ENCODE results near the gene SYNRG.
"Not testable (repeated sequence)": the region's sequence is repeated elsewhere in the genome, so short reads cannot be mapped to it uniquely, and the experiment has no call there.

The SYNRG gene

DNA sequence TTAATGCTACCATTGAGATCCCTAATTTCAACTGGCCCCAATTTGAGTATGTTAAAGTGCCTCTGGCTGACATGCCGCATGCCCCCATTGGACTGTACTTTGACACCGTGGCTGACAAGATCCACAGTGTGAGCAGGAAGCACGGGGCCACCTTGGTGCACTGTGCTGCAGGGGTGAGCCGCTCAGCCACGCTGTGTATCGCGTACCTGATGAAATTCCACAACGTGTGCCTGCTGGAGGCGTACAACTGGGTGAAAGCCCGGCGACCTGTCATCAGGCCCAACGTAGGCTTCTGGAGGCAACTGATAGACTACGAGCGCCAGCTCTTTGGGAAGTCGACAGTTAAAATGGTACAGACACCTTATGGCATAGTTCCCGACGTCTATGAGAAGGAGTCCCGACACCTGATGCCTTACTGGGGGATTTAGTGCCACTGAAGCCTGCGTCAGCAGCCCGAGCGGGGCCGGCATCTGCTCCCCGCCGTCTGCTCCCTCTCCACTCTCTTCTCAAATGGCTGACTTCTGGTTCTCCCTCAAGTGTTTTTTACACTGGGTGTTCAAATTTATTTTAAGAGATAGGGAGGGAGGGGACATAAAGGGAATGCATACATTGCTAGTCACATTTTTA, 96.7 kb downstream of the SYNRG start:
- H3K9ac ChIP-seq (ENCODE audit: low read length): no peak overlapping the region
- DNase-seq: no peak
- WGBS (ENCODE audit: extremely low coverage, insufficient coverage, insufficient read length): no CpG with 5 or more reads among the region's 24 CpGs
- peaks cover 21 to 31% of the 10 kb centered on the region in 2 experiments for H3K36me3 ChIP-seq (ENCODE audit: control insufficient read depth in 1 of 2, insufficient read depth in 2 of 2, low read length in 2 of 2)
- H2BK120ac ChIP-seq (ENCODE audit: insufficient read depth, low read length, poor library complexity): no peak overlapping the region
- H4K91ac ChIP-seq (ENCODE audit: low read depth, low read length): no peak overlapping the region
- no peak overlapping the region for H3K4me2 ChIP-seq (ENCODE audit: low read length)
- H2AK5ac ChIP-seq (ENCODE audit: low read length): no peak overlapping the region
- H2BK12ac ChIP-seq (ENCODE audit: low read length): no peak overlapping the region
- no peak overlapping the region for H2AFZ ChIP-seq (ENCODE audit: insufficient read depth, low read length, poor library complexity)
- H3K4ac ChIP-seq (ENCODE audit: low read depth, low read length): no peak overlapping the region
- H3K27me3 ChIP-seq (ENCODE audit: insufficient read depth, low read length): no peaks in the 10 kb centered on the region
- no peak overlapping the region for H3K4me3 ChIP-seq (ENCODE audit: low read depth, low read length)
- H4K12ac ChIP-seq (ENCODE audit: low read depth, low read length): no peak overlapping the region
- no peak overlapping the region for H2BK5ac ChIP-seq (ENCODE audit: low read depth, low read length, poor library complexity)
- no peak overlapping the region for H3K27ac ChIP-seq (ENCODE audit: low read depth, low read length)
- H3K23ac ChIP-seq (ENCODE audit: low read length): no peak overlapping the region
- no peak overlapping the region for H4K8ac ChIP-seq (ENCODE audit: low read depth, low read length)
- no peak overlapping the region for H3K18ac ChIP-seq (ENCODE audit: low read length)
- H3K79me1 ChIP-seq (ENCODE audit: low read length): no peaks in the 10 kb centered on the region
- H3K79me2 ChIP-seq (ENCODE audit: control insufficient read depth, insufficient read depth, low read length, poor library complexity): peaks cover 3% of the 10 kb centered on the region
- no peak overlapping the region for H3K14ac ChIP-seq (ENCODE audit: low read length)
- peaks cover 3% of the 10 kb centered on the region for H3K9me3 ChIP-seq (ENCODE audit: insufficient read depth, low read depth, low read length)
- no peaks in the 10 kb centered on the region for H3K4me1 ChIP-seq (ENCODE audit: control insufficient read depth in 1 of 2, insufficient read depth in 2 of 2, low read length in 2 of 2)

DNA sequence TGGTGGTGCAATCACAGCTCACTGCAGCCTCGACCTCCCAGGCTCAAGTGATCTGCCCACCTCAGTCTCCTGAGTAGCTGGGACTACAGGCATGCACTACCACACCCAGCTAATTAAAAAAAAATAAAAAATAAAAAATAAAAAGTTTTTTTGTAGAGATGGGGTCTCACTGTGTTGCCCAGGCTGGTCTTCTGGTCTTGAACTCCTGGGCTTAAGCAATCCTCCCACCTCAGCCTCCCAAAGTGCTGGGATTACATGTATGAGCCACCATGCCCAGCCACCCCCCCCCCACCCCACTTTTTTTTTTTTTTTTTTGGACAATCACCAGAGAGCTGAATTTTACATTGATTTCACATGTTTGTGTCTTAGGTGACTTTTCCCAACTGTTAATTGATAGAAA, 97.6 kb downstream of the SYNRG start:
- peaks cover 21 to 33% of the 10 kb centered on the region in 2 experiments for H3K36me3 ChIP-seq (ENCODE audit: control insufficient read depth in 1 of 2, insufficient read depth in 2 of 2, low read length in 2 of 2)
- not testable (repeated sequence) for H2AK5ac ChIP-seq (ENCODE audit: low read length); H2BK5ac ChIP-seq (ENCODE audit: low read depth, low read length, poor library complexity); H3K27me3 ChIP-seq (ENCODE audit: insufficient read depth, low read length); H3K14ac ChIP-seq (ENCODE audit: low read length); H2BK120ac ChIP-seq (ENCODE audit: insufficient read depth, low read length, poor library complexity); H3K27ac ChIP-seq (ENCODE audit: low read depth, low read length); H3K4me1 ChIP-seq (ENCODE audit: control insufficient read depth in 1 of 2, insufficient read depth in 2 of 2, low read length in 2 of 2); H3K4me2 ChIP-seq (ENCODE audit: low read length); H3K9me3 ChIP-seq (ENCODE audit: insufficient read depth, low read depth, low read length); H3K23ac ChIP-seq (ENCODE audit: low read length); H4K8ac ChIP-seq (ENCODE audit: low read depth, low read length); H3K4ac ChIP-seq (ENCODE audit: low read depth, low read length); H4K91ac ChIP-seq (ENCODE audit: low read depth, low read length); H3K79me1 ChIP-seq (ENCODE audit: low read length); H2BK12ac ChIP-seq (ENCODE audit: low read length); H3K79me2 ChIP-seq (ENCODE audit: control insufficient read depth, insufficient read depth, low read length, poor library complexity); H4K12ac ChIP-seq (ENCODE audit: low read depth, low read length); H2AFZ ChIP-seq (ENCODE audit: insufficient read depth, low read length, poor library complexity); H3K18ac ChIP-seq (ENCODE audit: low read length); DNase-seq; H3K9ac ChIP-seq (ENCODE audit: low read length); H3K4me3 ChIP-seq (ENCODE audit: low read depth, low read length)
- no CpG with 5 or more reads among the region's 1 CpG for WGBS (ENCODE audit: extremely low coverage, insufficient coverage, insufficient read length)

DNA sequence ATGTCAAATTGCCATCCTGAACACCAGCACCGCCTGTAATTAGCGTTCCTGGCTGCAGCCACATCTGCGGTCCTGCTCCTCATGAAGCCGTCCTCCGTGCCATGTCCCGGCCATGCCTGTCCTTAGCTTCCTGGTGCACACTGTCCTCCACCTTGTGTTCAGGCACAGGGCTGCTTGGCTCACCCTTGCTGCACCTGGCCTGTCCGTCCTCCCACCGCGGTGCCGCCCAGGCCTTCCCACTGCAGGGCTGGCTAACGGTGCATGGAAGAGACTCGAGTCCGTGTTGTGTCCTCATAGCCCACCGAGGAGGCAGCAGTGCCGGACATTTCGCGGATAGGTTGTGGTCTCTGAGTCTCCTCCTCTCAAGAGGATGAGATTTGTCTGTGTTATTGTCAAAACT, 99.2 kb downstream of the SYNRG start:
- Histone ChIP-seq H3K14ac (ENCODE audit: low read length) (no peak overlapping the region), H3K79me1 (ENCODE audit: low read length) (no peaks in the 10 kb centered on the region), H3K4me2 (ENCODE audit: low read length) (no peak overlapping the region), H2BK12ac (ENCODE audit: low read length) (no peak overlapping the region), H3K9me3 (ENCODE audit: insufficient read depth, low read depth, low read length) (peaks cover 3% of the 10 kb centered on the region), H3K36me3 (ENCODE audit: control insufficient read depth in 1 of 2, insufficient read depth in 2 of 2, low read length in 2 of 2) (peaks cover 21 to 33% of the 10 kb centered on the region in 2 experiments), H3K23ac (ENCODE audit: low read length) (no peak overlapping the region), H2BK5ac (ENCODE audit: low read depth, low read length, poor library complexity) (no peak overlapping the region), H4K12ac (ENCODE audit: low read depth, low read length) (no peak overlapping the region), H4K8ac (ENCODE audit: low read depth, low read length) (no peak overlapping the region), H2AFZ (ENCODE audit: insufficient read depth, low read length, poor library complexity) (no peak overlapping the region), H3K4ac (ENCODE audit: low read depth, low read length) (no peak overlapping the region), H3K27ac (ENCODE audit: low read depth, low read length) (no peak overlapping the region), H3K27me3 (ENCODE audit: insufficient read depth, low read length) (no peaks in the 10 kb centered on the region), H4K91ac (ENCODE audit: low read depth, low read length) (no peak overlapping the region), H2BK120ac (ENCODE audit: insufficient read depth, low read length, poor library complexity) (no peak overlapping the region), H3K79me2 (ENCODE audit: control insufficient read depth, insufficient read depth, low read length, poor library complexity) (peaks cover 3% of the 10 kb centered on the region), H3K4me1 (ENCODE audit: control insufficient read depth in 1 of 2, insufficient read depth in 2 of 2, low read length in 2 of 2) (no peaks in the 10 kb centered on the region), H3K18ac (ENCODE audit: low read length) (no peak overlapping the region), H3K9ac (ENCODE audit: low read length) (no peak overlapping the region), H3K4me3 (ENCODE audit: low read depth, low read length) (no peak overlapping the region), H2AK5ac (ENCODE audit: low read length) (no peak overlapping the region)
- DNase-seq: no peak
- WGBS (ENCODE audit: extremely low coverage, insufficient coverage, insufficient read length): no CpG with 5 or more reads among the region's 17 CpGs

DNA sequence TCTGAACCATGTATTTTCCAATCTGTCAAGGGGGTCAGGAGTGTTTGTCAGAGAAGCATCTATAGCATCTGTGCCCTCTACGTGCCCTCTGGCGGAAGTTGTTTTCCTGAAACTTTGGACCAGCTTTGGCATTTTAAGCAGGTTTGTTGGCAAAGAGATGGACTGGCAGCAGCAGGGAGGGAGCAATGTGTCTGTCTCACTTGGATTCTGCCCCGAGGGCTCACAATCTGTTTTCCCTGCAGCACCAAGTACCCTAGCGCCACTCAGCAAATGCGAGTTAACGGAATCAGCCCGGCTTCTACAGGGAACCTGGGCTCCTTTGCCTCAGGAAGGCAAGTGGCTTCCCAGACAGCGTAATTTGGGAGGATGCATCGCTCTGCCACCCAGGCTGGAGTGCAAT, 102.1 kb downstream of the SYNRG start:
- H3K18ac ChIP-seq (ENCODE audit: low read length): no peak overlapping the region
- no peak for DNase-seq
- no peak overlapping the region for H2AFZ ChIP-seq (ENCODE audit: insufficient read depth, low read length, poor library complexity)
- no peak overlapping the region for H3K4me3 ChIP-seq (ENCODE audit: low read depth, low read length)
- no peak overlapping the region for H3K14ac ChIP-seq (ENCODE audit: low read length)
- H3K27me3 ChIP-seq (ENCODE audit: insufficient read depth, low read length): no peaks in the 10 kb centered on the region
- no peak overlapping the region for H2BK120ac ChIP-seq (ENCODE audit: insufficient read depth, low read length, poor library complexity)
- no peaks in the 10 kb centered on the region for H3K79me1 ChIP-seq (ENCODE audit: low read length)
- no peak overlapping the region for H4K8ac ChIP-seq (ENCODE audit: low read depth, low read length)
- H4K12ac ChIP-seq (ENCODE audit: low read depth, low read length): no peak overlapping the region
- no peak overlapping the region for H4K91ac ChIP-seq (ENCODE audit: low read depth, low read length)
- H2BK12ac ChIP-seq (ENCODE audit: low read length): no peak overlapping the region
- H3K79me2 ChIP-seq (ENCODE audit: control insufficient read depth, insufficient read depth, low read length, poor library complexity): peaks cover 6% of the 10 kb centered on the region
- no peak overlapping the region for H3K9ac ChIP-seq (ENCODE audit: low read length)
- no peaks in the 10 kb centered on the region for H3K4me1 ChIP-seq (ENCODE audit: control insufficient read depth in 1 of 2, insufficient read depth in 2 of 2, low read length in 2 of 2)
- H3K36me3 ChIP-seq (ENCODE audit: control insufficient read depth in 1 of 2, insufficient read depth in 2 of 2, low read length in 2 of 2): peaks cover 7 to 15% of the 10 kb centered on the region in 2 experiments
- H3K4ac ChIP-seq (ENCODE audit: low read depth, low read length): peak overlapping the region; percentile 8
- no CpG with 5 or more reads among the region's 9 CpGs for WGBS (ENCODE audit: extremely low coverage, insufficient coverage, insufficient read length)
- H3K4me2 ChIP-seq (ENCODE audit: low read length): no peak overlapping the region
- no peak overlapping the region for H2BK5ac ChIP-seq (ENCODE audit: low read depth, low read length, poor library complexity)
- no peak overlapping the region for H2AK5ac ChIP-seq (ENCODE audit: low read length)
- H3K23ac ChIP-seq (ENCODE audit: low read length): no peak overlapping the region
- H3K27ac ChIP-seq (ENCODE audit: low read depth, low read length): no peak overlapping the region
- peaks cover 3% of the 10 kb centered on the region for H3K9me3 ChIP-seq (ENCODE audit: insufficient read depth, low read depth, low read length)
